ENCODE data around the gene NPEPL1. TPM values are rescaled to one million over a fixed set of nuclear protein-coding genes. Genes with fewer than 3 reads are reported as not detected.

The NPEPL1 gene
- total and polyA plus RNA-seq, 2 of the 8 experiments (the other 6 are each of a cell fraction or from before 2014, with no cell fraction given) = 12.4 to 26.8 TPM

- Histone ChIP-seq H2BK12ac (ENCODE audit: low read depth, low read length) (peak overlapping the region; percentile 12; the same call in 1 of the 2 replicates), H2BK20ac (ENCODE audit: low read length) (no peak overlapping the region), H3K9me3 (ENCODE audit: insufficient read depth in 2 of 2, low read depth in 1 of 2, low read length in 1 of 2) (no peaks in the 10 kb centered on the region), H3K27ac (ENCODE audit: low read depth, low read length) (no peak overlapping the region), H3K4me3 (ENCODE audit: extremely low read depth in 1 of 4, insufficient read depth in 2 of 4, low read depth in 3 of 4, low read length in 4 of 4) (no peak overlapping the region), H3K14ac (ENCODE audit: insufficient read length) (no peak overlapping the region), H3K23ac (ENCODE audit: insufficient read length) (no peak overlapping the region), H2AFZ (ENCODE audit: low read length) (no peak overlapping the region), H2BK120ac (replicated peaks; ENCODE audit: low read depth, low read length) (no peak overlapping the region), H4K20me1 (replicated peaks in 1 of 2; ENCODE audit: control insufficient read depth in 1 of 2, insufficient read depth in 2 of 2, low read length in 2 of 2) (peaks cover 0 to 5% of the 10 kb centered on the region in 2 experiments), H2BK5ac (ENCODE audit: low read depth, low read length) (peak overlapping the region; percentile 6; the same call in 1 of the 2 replicates), H3K4ac (replicated peaks; ENCODE audit: insufficient read length, low read depth, low read length) (no peak overlapping the region), H3K56ac (replicated peaks; ENCODE audit: insufficient read length, low read depth, low read length) (no peak overlapping the region), H3K9ac (replicated peaks in 1 of 4; ENCODE audit: extremely low read depth in 1 of 4, low read depth in 3 of 4, low read length in 3 of 4) (no peak overlapping the region), H4K8ac (ENCODE audit: extremely low read depth, insufficient read depth, low read length) (peak overlapping the region; percentile 75; the same call in 1 of the 2 replicates), H3K18ac (ENCODE audit: extremely low read depth, low read length) (no peak overlapping the region; the same call in 1 of the 2 replicates), H2BK15ac (ENCODE audit: low read length) (no peak overlapping the region), H2AK5ac (ENCODE audit: low read depth, low read length) (no peak overlapping the region), H4K5ac (ENCODE audit: insufficient read length, low read depth, low read length) (no peak overlapping the region), H3K27me3 (replicated peaks in 1 of 4; ENCODE audit: control insufficient read depth in 3 of 4, extremely low read depth in 1 of 4, insufficient read depth in 3 of 4, low read length in 3 of 4) (no peaks in the 10 kb centered on the region), H3K36me3 (ENCODE audit: control insufficient read depth in 2 of 4, insufficient read depth in 4 of 4, low read length in 3 of 4) (no peaks in the 10 kb centered on the region; a peak in 1 of 8 replicates), H3K79me1 (ENCODE audit: low read depth, low read length) (no peaks in the 10 kb centered on the region), H3K79me2 (ENCODE audit: control insufficient read depth in 1 of 2, insufficient read depth in 2 of 2, low read length in 2 of 2) (no peaks in the 10 kb centered on the region; a peak in 1 of 4 replicates), H3K23me2 (ENCODE audit: low read depth, low read length) (peaks cover 3% of the 10 kb centered on the region; the same call in 1 of the 2 replicates), H4K91ac (replicated peaks; ENCODE audit: insufficient read length, low read length) (no peak overlapping the region), H3K4me2 (ENCODE audit: insufficient read depth in 1 of 2, low read depth in 2 of 2, low read length in 2 of 2) (no peak overlapping the region), H3K4me1 (replicated peaks in 1 of 4; ENCODE audit: control insufficient read depth in 3 of 4, insufficient read depth in 4 of 4, low read length in 3 of 4) (peaks cover 0 to 23% (median 16%) of the 10 kb centered on the region in 4 experiments; a peak in 6 of 7 replicates)
- ChIA-PET CTCF (ENCODE audit: partially characterized antibody) (interaction anchor here (0.9 to 1.6 kb wide), 6 partner anchors 12 to 208 kb away, joined by 3 to 9 read pairs (median 4); partner anchors contain the start of gene STX16), POLR2A (ENCODE audit: partially characterized antibody) (interaction anchor here (0.8 to 3.2 kb wide), 4 partner anchors 11 to 19 kb away, joined by 3 to 9 read pairs (median 7); no protein-coding TSS in a partner anchor)
- FAIRE-seq (no peak), DNase-seq (ENCODE audit: low read depth in 1 of 2, low spot score in 2 of 2) (peak in 1 of 2 experiments; percentile 44)
- WGBS, 2 experiments (ENCODE audit: extremely low coverage in 1 of 2, insufficient coverage in 1 of 2, insufficient read length in 1 of 2, insufficient replicate concordance in 2 of 2, low coverage in 1 of 2, low lambda C conversion rate in 2 of 2, missing lambda C conversion rate in 1 of 2) = 72% methylated on average over 6 of the region's 6 CpGs; no CpG with 5 or more reads in 1 of the 2 experiments
- TF ChIP-seq SUZ12 (IDR thresholded peaks at IDR 0.05; ENCODE audit: low read length) (no peak), TBP (IDR thresholded peaks at IDR 0.05; ENCODE audit: low read depth, low read length) (no peak), POLR2A (IDR thresholded peaks at IDR 0.05; ENCODE audit: control extremely low read depth in 1 of 2, low read depth in 2 of 2, low read length in 2 of 2) (no peak), CHD1 (IDR thresholded peaks at IDR 0.05; ENCODE audit: low read depth, low read length) (no peak), GTF2F1 (IDR thresholded peaks at IDR 0.05; ENCODE audit: borderline replicate concordance, low read depth, low read length) (no peak), RAD21 (IDR thresholded peaks at IDR 0.05 in 1 of 2, conservative IDR thresholded peaks at IDR 0.05 in 1 of 2; ENCODE audit: low read depth in 2 of 2, low read length in 2 of 2) (no peak)
Measured at GRCh38 chr20:58688840-58689239, 3.8 kb upstream of the NPEPL1 start.

Data from H1 (cell line).